Tibial artery (tissue), 4 donors: ENCODE measurements around the gene AGAP1.

Experiments used
- DNase-seq, 2 donors: peaks; one replicate each; pipeline ENCODE4 v3.0.0-alpha.2; 2019
- H3K27ac ChIP-seq, 2 donors: fragments of 200-600 bp; sonication (generic) in 1 of 2; 1 replicate in 1 of 2; 2 replicates in 1 of 2; pipeline ENCODE4 v1.5.1; 2018 to 2019; ENCODE audit warnings: mild to moderate bottlenecking in 1 of 2
- H3K27me3 ChIP-seq, 2 donors: fragments of 200-600 bp; sonication (generic) in 1 of 2; one replicate each; pipeline versions ENCODE4 v1.5.1 to v1.6.0; 2016 to 2019
- H3K36me3 ChIP-seq, 3 donors: fragments of 200-600 bp; sonication (generic) in 2 of 3; one replicate each; pipeline ENCODE4 v1.5.1; 2016 to 2019; ENCODE audit warnings: mild to moderate bottlenecking in 2 of 3
- H3K4me1 ChIP-seq, 4 donors: fragments of 200-600 bp; sonication (generic) in 2 of 4; 1 replicate in 3 of 4; 2 replicates in 1 of 4; pipeline ENCODE4 v1.5.1; 2016 to 2019
- H3K4me3 ChIP-seq, 2 donors: fragments of 200-600 bp; sonication (generic) in 1 of 2; 1 replicate in 1 of 2; 2 replicates in 1 of 2; pipeline ENCODE4 v1.5.1; 2018 to 2019; ENCODE audit warnings: mild to moderate bottlenecking in 2 of 2
- H3K9me3 ChIP-seq, 3 donors: fragments of 200-600 bp; sonication (generic) in 1 of 3; one replicate each; pipeline ENCODE4 v1.5.1; 2016 to 2019
- intact Hi-C: fragments of 100-400 bp; cut with DNase I; formaldehyde crosslinking; loops from one replicate; pipeline ENCODE4 v1.15.0; 2023; ENCODE audit warnings: low total_unique reads
- TF ChIP-seq, protein P1 (sequence below), 2 experiments: fragments of 200-600 bp in 1 of 2; fragments of 450-650 bp in 1 of 2; IDR thresholded peaks; one replicate each; pipeline ENCODE4 v1.5.1; 2017 to 2019; ENCODE audit warnings: antibody characterized with exemption in 2 of 2, mild to moderate bottlenecking in 1 of 2, moderate library complexity in 1 of 2

The AGAP1 gene

DNA sequence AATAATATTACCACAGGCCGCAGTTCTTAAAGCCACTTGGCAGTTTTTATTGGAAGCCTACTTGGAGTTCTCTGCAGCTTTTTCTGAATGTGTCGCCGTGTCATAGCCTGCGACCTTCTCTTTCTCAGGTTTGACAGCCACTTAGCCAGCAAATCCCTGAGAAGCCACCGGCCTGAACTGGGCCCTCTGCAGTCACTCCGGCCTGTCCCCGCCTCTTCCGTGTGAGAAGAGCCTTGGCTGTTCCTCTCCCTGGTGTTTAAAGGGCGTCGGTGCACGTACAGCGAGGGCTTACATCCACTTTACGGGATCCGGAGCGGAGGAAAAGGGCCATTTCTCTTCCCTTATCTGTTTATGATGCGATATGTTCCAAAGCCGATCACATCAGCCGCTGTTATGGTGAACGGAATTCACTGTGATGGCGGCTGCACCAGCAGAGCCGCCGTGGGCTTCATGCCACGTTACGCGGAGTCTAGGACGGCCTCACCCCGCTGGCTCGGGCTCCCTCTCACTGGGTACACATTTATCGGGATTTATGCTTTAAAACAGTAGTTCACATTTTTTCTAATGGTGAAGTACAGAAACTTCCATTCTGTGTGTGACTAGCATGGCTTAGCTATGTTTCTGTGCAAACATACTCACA, 607.6 kb downstream of the AGAP1 start:
- intact Hi-C loops: no loop called here
- Histone ChIP-seq H3K9me3 (no peaks in the 10 kb centered on the region), H3K4me3 (no peak overlapping the region), H3K27ac (no peak overlapping the region), H3K27me3 (no peaks in the 10 kb centered on the region), H3K36me3 (no peaks in the 10 kb centered on the region), H3K4me1 (no peaks in the 10 kb centered on the region)
- TF ChIP-seq, protein P1, sequence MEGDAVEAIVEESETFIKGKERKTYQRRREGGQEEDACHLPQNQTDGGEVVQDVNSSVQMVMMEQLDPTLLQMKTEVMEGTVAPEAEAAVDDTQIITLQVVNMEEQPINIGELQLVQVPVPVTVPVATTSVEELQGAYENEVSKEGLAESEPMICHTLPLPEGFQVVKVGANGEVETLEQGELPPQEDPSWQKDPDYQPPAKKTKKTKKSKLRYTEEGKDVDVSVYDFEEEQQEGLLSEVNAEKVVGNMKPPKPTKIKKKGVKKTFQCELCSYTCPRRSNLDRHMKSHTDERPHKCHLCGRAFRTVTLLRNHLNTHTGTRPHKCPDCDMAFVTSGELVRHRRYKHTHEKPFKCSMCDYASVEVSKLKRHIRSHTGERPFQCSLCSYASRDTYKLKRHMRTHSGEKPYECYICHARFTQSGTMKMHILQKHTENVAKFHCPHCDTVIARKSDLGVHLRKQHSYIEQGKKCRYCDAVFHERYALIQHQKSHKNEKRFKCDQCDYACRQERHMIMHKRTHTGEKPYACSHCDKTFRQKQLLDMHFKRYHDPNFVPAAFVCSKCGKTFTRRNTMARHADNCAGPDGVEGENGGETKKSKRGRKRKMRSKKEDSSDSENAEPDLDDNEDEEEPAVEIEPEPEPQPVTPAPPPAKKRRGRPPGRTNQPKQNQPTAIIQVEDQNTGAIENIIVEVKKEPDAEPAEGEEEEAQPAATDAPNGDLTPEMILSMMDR (IDR thresholded peaks at IDR 0.05): no peak
- no peak for DNase-seq

DNA sequence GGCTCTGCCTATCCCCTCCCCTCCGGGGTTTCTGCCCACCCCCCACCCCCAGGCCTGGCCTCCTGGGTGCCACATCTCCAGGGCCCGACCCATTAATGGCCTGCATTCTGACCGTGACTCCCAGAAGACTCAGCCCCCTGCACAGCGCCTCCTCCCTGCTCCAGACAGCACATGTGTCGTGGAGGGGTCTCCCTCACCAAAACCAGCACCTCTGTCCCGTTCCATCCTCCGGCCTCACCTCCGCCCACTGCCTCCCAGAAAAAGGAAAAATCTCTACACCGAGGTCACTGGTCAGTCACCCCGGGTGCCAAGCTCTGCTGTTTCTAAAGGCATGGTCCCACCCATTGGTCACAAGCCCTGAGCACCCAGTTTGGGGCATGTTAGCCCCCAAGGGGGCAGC, 609.1 kb downstream of the AGAP1 start:
- no peaks in the 10 kb centered on the region for H3K36me3 ChIP-seq
- no peaks in the 10 kb centered on the region for H3K4me1 ChIP-seq
- TF ChIP-seq, protein P1 (IDR thresholded peaks at IDR 0.05): no peak
- H3K27me3 ChIP-seq: no peaks in the 10 kb centered on the region
- no peak for DNase-seq
- no peak overlapping the region for H3K27ac ChIP-seq
- H3K4me3 ChIP-seq: no peak overlapping the region
- intact Hi-C loops: no loop called here
- no peaks in the 10 kb centered on the region for H3K9me3 ChIP-seq

DNA sequence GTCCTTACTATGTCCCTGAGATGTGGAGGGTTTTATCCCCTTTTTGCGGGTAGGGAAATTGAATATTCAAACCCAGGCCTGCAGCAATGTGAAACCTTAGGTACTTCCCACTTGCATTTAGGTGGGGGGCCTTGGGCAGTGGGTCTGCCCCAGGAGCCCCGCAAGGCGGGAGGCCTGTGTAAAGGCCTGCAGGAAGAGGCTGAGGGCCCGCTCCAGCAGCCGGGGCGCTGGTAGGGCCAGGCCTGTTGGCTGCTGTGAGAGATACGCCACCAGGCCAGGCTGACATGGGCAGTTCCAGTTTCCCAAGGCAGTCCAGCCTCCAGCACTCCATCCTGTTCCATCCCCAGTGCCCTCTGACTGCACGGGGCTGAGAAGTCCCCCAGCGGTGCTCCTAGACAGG, 610.1 kb downstream of the AGAP1 start:
- TF ChIP-seq, protein P1 (IDR thresholded peaks at IDR 0.05): no peak
- intact Hi-C loops: no loop called here
- Histone ChIP-seq H3K27ac (no peak overlapping the region), H3K4me1 (no peaks in the 10 kb centered on the region), H3K36me3 (no peaks in the 10 kb centered on the region), H3K27me3 (no peaks in the 10 kb centered on the region), H3K9me3 (no peaks in the 10 kb centered on the region), H3K4me3 (no peak overlapping the region)
- DNase-seq: no peak

DNA sequence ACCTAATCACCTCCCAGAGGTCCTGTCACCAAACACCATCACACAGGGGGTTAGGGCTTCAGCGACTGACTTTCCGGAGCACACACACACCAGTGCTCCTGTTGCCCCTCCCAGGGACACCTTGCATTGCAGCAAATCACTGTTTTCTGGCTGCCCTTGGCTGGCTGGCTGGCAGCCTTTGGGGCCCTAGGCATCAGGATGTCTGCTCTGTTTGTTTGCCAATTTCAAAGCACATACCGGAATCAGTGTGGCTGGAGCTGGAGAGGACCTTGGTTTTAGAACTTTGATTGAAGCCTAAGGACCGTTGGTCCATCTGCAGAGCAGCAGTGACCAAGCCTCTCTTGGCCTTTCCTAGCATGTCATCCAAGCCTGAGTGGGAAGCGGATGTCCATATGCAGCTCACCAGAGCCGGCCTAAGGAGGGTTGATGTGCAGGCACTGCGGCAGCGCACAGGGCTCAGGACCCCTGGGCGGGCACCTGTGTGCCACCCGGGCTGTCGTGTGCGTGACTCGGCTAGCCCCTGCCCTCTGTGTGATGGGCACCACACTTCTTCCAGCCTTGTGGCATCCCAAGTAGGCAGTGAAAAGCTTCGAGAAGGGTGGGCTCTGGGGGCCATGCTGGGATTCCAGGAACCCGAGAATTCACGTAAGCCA, 612.2 kb downstream of the AGAP1 start:
- DNase-seq: no peak
- Histone ChIP-seq H3K4me1 (no peaks in the 10 kb centered on the region), H3K9me3 (no peaks in the 10 kb centered on the region), H3K4me3 (no peak overlapping the region), H3K36me3 (no peaks in the 10 kb centered on the region), H3K27me3 (no peaks in the 10 kb centered on the region), H3K27ac (no peak overlapping the region)
- TF ChIP-seq, protein P1 (IDR thresholded peaks at IDR 0.05): no peak
- intact Hi-C loops: no loop called here

DNA sequence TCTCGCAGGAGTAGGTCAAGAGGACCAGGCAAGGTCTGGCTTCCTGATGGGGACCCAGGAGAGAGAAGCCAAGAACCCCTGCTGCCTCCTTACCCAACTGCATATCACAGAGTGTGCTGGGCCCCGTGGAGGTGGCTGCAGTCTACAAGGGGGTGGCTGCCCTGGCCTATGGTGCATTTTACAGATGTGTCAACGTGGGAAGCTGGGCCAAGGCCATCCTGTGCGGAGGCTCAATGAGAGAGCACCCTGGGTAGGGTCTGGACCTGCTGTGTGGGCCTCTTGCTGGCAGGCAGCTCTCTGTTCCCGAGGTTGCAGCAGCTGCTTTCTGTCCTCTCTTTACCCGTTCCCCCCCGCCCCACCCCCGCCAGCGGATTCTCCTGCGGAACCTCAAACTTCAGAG, 612.9 kb downstream of the AGAP1 start:
- intact Hi-C loops: no loop called here
- no peak for DNase-seq
- Histone ChIP-seq H3K9me3 (no peaks in the 10 kb centered on the region), H3K4me3 (no peak overlapping the region), H3K36me3 (no peaks in the 10 kb centered on the region), H3K27ac (no peak overlapping the region), H3K27me3 (no peaks in the 10 kb centered on the region), H3K4me1 (no peaks in the 10 kb centered on the region)
- TF ChIP-seq, protein P1 (IDR thresholded peaks at IDR 0.05): no peak
